GM13976 (cell line): Measurements from ENCODE around the gene SLC22A23.

ENCODE experiments used
- DNase-seq: peaks from one replicate; pipeline ENCODE4 v3.0.0; 2012; ENCODE audit warnings: low spot score
- CTCF ChIP-seq: IDR thresholded peaks from 2 replicates; pipeline ENCODE4 v1.5.1; 2012; ENCODE audit warnings: borderline replicate concordance, mild to moderate bottlenecking; ENCODE audit not compliant: insufficient read depth; ENCODE audit errors: extremely low read depth, missing control alignments, control extremely low read depth
- in situ Hi-C: fragments of 300-500 bp; cut with MboI; formaldehyde crosslinking; loops from one replicate; pipeline ENCODE4 v1.12.0; 2022; ENCODE audit warnings: low sequenced_read_pairs, mixed read lengths, inconsistent platforms; ENCODE audit not compliant: unreplicated experiment

The SLC22A23 gene

GRCh38 chr6:3239110-3239830 is 217.6 kb downstream of the SLC22A23 start:
- in situ Hi-C loops, result no loop called here
- TF ChIP-seq CTCF, result no peak
- no peak for DNase-seq

- in situ Hi-C loops, result no loop called here
- no peak for TF ChIP-seq CTCF
- no peak for DNase-seq
Measured at GRCh38 chr6:3237761-3238662, 218.8 kb downstream of the SLC22A23 start.

GRCh38 chr6:3236005-3236404 is 220.8 kb downstream of the SLC22A23 start:
- in situ Hi-C loops, result no loop called here
- TF ChIP-seq CTCF, result no peak
- DNase-seq, result no peak

- no peak for TF ChIP-seq CTCF
- no peak for DNase-seq
- in situ Hi-C loops, result no loop called here
Measured at GRCh38 chr6:3235486-3235885, 221.4 kb downstream of the SLC22A23 start.

- TF ChIP-seq CTCF, result no peak
- in situ Hi-C loops, result no loop called here
- no peak for DNase-seq
Measured at GRCh38 chr6:3233904-3234303, 222.9 kb downstream of the SLC22A23 start.

GRCh38 chr6:3233321-3233720 is 223.5 kb downstream of the SLC22A23 start:
- no peak for TF ChIP-seq CTCF
- DNase-seq, result no peak
- in situ Hi-C loops, result no loop called here
